OCI-LY7 (cell line): ENCODE measurements around the gene MROH2A.

ENCODE experiments used
- EZH2phosphoT487 ChIP-seq: fragments of 200-600 bp; sonication (generic); IDR thresholded peaks from 2 replicates; pipeline ENCODE4 v1.6.1; 2018; ENCODE audit warnings: low read depth, borderline replicate concordance, mild to moderate bottlenecking, mixed run types, antibody characterized with exemption, low read length, moderate library complexity, mixed read lengths
- TF ChIP-seq, protein P1 (sequence below): fragments of 200-600 bp; sonication (generic); conservative IDR thresholded peaks from 2 replicates; pipeline ENCODE4 v1.5.1; 2014; ENCODE audit warnings: mild to moderate bottlenecking, antibody characterized with exemption, low read length, moderate library complexity, mixed read lengths

- TF ChIP-seq, protein P1, sequence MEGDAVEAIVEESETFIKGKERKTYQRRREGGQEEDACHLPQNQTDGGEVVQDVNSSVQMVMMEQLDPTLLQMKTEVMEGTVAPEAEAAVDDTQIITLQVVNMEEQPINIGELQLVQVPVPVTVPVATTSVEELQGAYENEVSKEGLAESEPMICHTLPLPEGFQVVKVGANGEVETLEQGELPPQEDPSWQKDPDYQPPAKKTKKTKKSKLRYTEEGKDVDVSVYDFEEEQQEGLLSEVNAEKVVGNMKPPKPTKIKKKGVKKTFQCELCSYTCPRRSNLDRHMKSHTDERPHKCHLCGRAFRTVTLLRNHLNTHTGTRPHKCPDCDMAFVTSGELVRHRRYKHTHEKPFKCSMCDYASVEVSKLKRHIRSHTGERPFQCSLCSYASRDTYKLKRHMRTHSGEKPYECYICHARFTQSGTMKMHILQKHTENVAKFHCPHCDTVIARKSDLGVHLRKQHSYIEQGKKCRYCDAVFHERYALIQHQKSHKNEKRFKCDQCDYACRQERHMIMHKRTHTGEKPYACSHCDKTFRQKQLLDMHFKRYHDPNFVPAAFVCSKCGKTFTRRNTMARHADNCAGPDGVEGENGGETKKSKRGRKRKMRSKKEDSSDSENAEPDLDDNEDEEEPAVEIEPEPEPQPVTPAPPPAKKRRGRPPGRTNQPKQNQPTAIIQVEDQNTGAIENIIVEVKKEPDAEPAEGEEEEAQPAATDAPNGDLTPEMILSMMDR, result no peak
- TF ChIP-seq EZH2phosphoT487, result no peak
Measured at GRCh38 chr2:233853353-233853752, 75.2 kb downstream of the MROH2A start.
